Measurements from ENCODE around the gene C10orf67.

- TF ChIP-seq, protein P1, sequence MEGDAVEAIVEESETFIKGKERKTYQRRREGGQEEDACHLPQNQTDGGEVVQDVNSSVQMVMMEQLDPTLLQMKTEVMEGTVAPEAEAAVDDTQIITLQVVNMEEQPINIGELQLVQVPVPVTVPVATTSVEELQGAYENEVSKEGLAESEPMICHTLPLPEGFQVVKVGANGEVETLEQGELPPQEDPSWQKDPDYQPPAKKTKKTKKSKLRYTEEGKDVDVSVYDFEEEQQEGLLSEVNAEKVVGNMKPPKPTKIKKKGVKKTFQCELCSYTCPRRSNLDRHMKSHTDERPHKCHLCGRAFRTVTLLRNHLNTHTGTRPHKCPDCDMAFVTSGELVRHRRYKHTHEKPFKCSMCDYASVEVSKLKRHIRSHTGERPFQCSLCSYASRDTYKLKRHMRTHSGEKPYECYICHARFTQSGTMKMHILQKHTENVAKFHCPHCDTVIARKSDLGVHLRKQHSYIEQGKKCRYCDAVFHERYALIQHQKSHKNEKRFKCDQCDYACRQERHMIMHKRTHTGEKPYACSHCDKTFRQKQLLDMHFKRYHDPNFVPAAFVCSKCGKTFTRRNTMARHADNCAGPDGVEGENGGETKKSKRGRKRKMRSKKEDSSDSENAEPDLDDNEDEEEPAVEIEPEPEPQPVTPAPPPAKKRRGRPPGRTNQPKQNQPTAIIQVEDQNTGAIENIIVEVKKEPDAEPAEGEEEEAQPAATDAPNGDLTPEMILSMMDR (IDR thresholded peaks at IDR 0.05) = no peak
- peak; percentile 33 to 67 (median 64) for TF ChIP-seq POLR2A (IDR thresholded peaks at IDR 0.05)
Observed at GRCh38 chr10:23174977-23175512, 169.6 kb downstream of the C10orf67 start.
